Ovary (tissue), 9 donors: ENCODE measurements around the gene RAD23B. TPM values are rescaled to one million over a fixed set of nuclear protein-coding genes. Genes with fewer than 3 reads are reported as not detected.

Source experiments
- DNase-seq, 5 donors: peaks; one replicate each; pipeline ENCODE4 v3.0.0-alpha.2; 2019 to 2020
- H3K27ac ChIP-seq, 2 donors: fragments of 200-600 bp; one replicate each; pipeline versions ENCODE4 v1.5.1 to v1.8.0; 2019 to 2022
- H3K27me3 ChIP-seq: fragments of 200-600 bp; one replicate; pipeline ENCODE4 v1.8.0; 2022
- H3K36me3 ChIP-seq: fragments of 200-600 bp; sonication (generic); one replicate; pipeline ENCODE4 v1.5.1; 2019
- H3K4me1 ChIP-seq: one replicate; pipeline ENCODE4 v1.8.1; 2013; ENCODE audit warnings: mild to moderate bottlenecking, moderate library complexity; ENCODE audit not compliant: insufficient read depth
- H3K4me3 ChIP-seq: fragments of 200-600 bp; sonication (generic); one replicate; pipeline ENCODE4 v1.5.1; 2017
- H3K9me3 ChIP-seq, 2 donors: fragments of 200-600 bp in 1 of 2; sonication (generic) in 1 of 2; one replicate each; pipeline versions ENCODE4 v1.5.1 to v1.8.1; 2013 to 2019; ENCODE audit warnings: mild to moderate bottlenecking in 1 of 2, moderate library complexity in 1 of 2
- EP300 ChIP-seq: sonication (generic); formaldehyde crosslinking; IDR thresholded peaks from one replicate; pipeline ENCODE4 v1.6.1; 2017; ENCODE audit warnings: antibody characterized with exemption
- POLR2A ChIP-seq: fragments of 450-650 bp; IDR thresholded peaks from one replicate; pipeline ENCODE4 v1.6.1; 2017; ENCODE audit warnings: antibody characterized with exemption, mild to moderate bottlenecking, moderate library complexity
- WGBS, 3 donors: extraction: QIAGEN DNeasy Blood & Tissue Kit in 1 of 3; methylation state at CpG; one replicate each; pipeline versions ENCODE4 v1.1.5 to v1.1.7; 2013 to 2017; 5-methylcytosine and 5-hydroxymethylcytosine counted together
- intact Hi-C, 4 donors: fragments of 100-400 bp; cut with DNase I; formaldehyde crosslinking; loops; one replicate each; pipeline versions ENCODE4 v1.11.0 to v1.15.1; 2022 to 2023
- polyA plus RNA-seq, 2 donors: library from polyadenylated mRNA; stranded (reverse); fragments of 200-250 nt in 1 of 2; fragments of 350-450 nt in 1 of 2; fragmentation: Illumina TruSeq in 1 of 2; extraction: RNeasy Lipid Tissue Mini Kit (QIAGEN cat#74804) in 1 of 2; gene quantifications; one replicate each; pipeline ENCODE4 v1.2.3, GENCODE V29; 2013 to 2014
- total RNA-seq, 7 donors: library from RNA; depleted of rRNA in 2 of 7; stranded (reverse); fragments of >200 nt in 2 of 7; fragmentation: NEBNext Ultra II Directional in 3 of 7; extraction: Animal tissue kit (Norgen Biotek cat#: 25700) in 3 of 7; gene quantifications; one replicate each; pipeline versions ENCODE4 v1.1.0 to v1.2.4, GENCODE V29; 2016 to 2023
- TF ChIP-seq, protein P1 (sequence below), 3 donors: fragments of 450-650 bp in 2 of 3; fragments of 200-600 bp in 1 of 3; IDR thresholded peaks; one replicate each; pipeline versions ENCODE4 v1.5.1 to v1.8.0; 2016 to 2022; ENCODE audit warnings: antibody characterized with exemption in 3 of 3, mild to moderate bottlenecking in 1 of 3
- donor health status: DM: no; HTN: no; CAD: no; lungs with moderate emphysema.
- donor health status: DM: no; HTN: no; CAD: no.
- donor health status: Bipolar disorder and iron deficiency.
- donor health status: DM: yes; HTN: yes; CAD: no.
- donor health status: DM: no; HTN: no; CAD: no.
- donor health status: DM: yes; HTN: yes; CAD: no.

Gene RAD23B
- total and polyA plus RNA-seq, 9 donors: 42.8 to 101 (median 81.3) TPM

DNA sequence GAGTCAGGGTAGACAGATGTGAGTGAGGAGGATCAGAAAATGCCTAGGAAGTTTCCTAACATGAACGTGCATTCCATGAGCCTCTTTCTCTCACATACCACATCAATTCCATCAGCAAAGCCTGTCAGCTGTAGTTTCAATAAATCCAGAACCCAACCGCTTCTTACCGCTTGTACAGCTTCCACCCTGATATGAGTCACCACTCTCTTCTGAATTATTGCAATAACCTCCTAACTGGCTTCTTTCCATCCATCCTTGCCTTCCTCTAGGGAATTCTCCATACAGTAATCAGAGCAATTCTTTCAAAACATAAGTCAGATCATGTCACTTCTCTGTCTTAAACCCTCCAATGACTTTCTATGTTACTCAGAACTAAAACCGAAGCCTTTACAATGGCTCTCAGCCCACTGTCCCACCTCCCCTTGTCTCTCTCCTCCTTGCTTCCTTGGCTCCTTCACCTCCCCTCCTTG, 8.1 kb upstream of the RAD23B start:
- Histone ChIP-seq H3K9me3 (no peaks in the 10 kb centered on the region), H3K4me1 (peaks cover 3% of the 10 kb centered on the region), H3K4me3 (no peak overlapping the region), H3K27ac (no peak overlapping the region), H3K36me3 (no peaks in the 10 kb centered on the region), H3K27me3 (no peaks in the 10 kb centered on the region)
- DNase-seq: no peak
- 19 to 38% (median 26%) methylated on average over 4 of the region's 4 CpGs for WGBS, 3 donors
- TF ChIP-seq, protein P1, sequence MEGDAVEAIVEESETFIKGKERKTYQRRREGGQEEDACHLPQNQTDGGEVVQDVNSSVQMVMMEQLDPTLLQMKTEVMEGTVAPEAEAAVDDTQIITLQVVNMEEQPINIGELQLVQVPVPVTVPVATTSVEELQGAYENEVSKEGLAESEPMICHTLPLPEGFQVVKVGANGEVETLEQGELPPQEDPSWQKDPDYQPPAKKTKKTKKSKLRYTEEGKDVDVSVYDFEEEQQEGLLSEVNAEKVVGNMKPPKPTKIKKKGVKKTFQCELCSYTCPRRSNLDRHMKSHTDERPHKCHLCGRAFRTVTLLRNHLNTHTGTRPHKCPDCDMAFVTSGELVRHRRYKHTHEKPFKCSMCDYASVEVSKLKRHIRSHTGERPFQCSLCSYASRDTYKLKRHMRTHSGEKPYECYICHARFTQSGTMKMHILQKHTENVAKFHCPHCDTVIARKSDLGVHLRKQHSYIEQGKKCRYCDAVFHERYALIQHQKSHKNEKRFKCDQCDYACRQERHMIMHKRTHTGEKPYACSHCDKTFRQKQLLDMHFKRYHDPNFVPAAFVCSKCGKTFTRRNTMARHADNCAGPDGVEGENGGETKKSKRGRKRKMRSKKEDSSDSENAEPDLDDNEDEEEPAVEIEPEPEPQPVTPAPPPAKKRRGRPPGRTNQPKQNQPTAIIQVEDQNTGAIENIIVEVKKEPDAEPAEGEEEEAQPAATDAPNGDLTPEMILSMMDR (IDR thresholded peaks at IDR 0.05): no peak
- TF ChIP-seq POLR2A: no peak
- TF ChIP-seq EP300: no peak
- intact Hi-C loops: no loop called here

- DNase-seq: no peak
- no peaks in the 10 kb centered on the region for H3K36me3 ChIP-seq
- H3K4me1 ChIP-seq: peaks cover under 1% of the 10 kb centered on the region
- no peaks in the 10 kb centered on the region for H3K27me3 ChIP-seq
- no peak overlapping the region for H3K4me3 ChIP-seq
- intact Hi-C loops: no loop called here
- 90 to 97% (median 94%) methylated on average over 2 of the region's 2 CpGs for WGBS, 3 donors
- no peaks in the 10 kb centered on the region for H3K9me3 ChIP-seq
- TF ChIP-seq EP300 (no peak), POLR2A (no peak)
- TF ChIP-seq, protein P1 (IDR thresholded peaks at IDR 0.05): no peak
- H3K27ac ChIP-seq: no peak overlapping the region
Observed at GRCh38 chr9:107275530-107275929, 7.5 kb upstream of the RAD23B start.

GRCh38 chr9:107276966-107277710, 5.9 kb upstream of the RAD23B start:
- intact Hi-C loops: no loop called here
- WGBS, 3 donors: 22 to 34% (median 23%) methylated on average over 5 of the region's 5 CpGs
- H3K4me1 ChIP-seq: peaks cover 1% of the 10 kb centered on the region
- H3K27ac ChIP-seq: no peak overlapping the region
- H3K27me3 ChIP-seq: no peaks in the 10 kb centered on the region
- no peaks in the 10 kb centered on the region for H3K36me3 ChIP-seq
- no peaks in the 10 kb centered on the region for H3K9me3 ChIP-seq
- TF ChIP-seq, protein P1 (IDR thresholded peaks at IDR 0.05): no peak
- TF ChIP-seq EP300: no peak
- TF ChIP-seq POLR2A: no peak
- H3K4me3 ChIP-seq: no peak overlapping the region
- DNase-seq: no peak

- no peak overlapping the region for H3K4me3 ChIP-seq
- TF ChIP-seq, protein P1 (IDR thresholded peaks at IDR 0.05): no peak
- TF ChIP-seq POLR2A (no peak), EP300 (no peak)
- H3K36me3 ChIP-seq: no peaks in the 10 kb centered on the region
- intact Hi-C loops: no loop called here
- H3K4me1 ChIP-seq: peaks cover 2% of the 10 kb centered on the region
- H3K27me3 ChIP-seq: no peaks in the 10 kb centered on the region
- no peak for DNase-seq
- WGBS, 3 donors: 90 to 95% (median 91%) methylated on average over 5 of the region's 5 CpGs
- no peak overlapping the region for H3K27ac ChIP-seq
- H3K9me3 ChIP-seq: no peaks in the 10 kb centered on the region
Observed at GRCh38 chr9:107277801-107278200, 5.3 kb upstream of the RAD23B start.
